HG03575 (cell line): ENCODE results near the gene FBRSL1.

Experiments
- ATAC-seq: cut with Tn5 transposase; IDR thresholded peaks from one replicate; pipeline ENCODE4 v1.9.1; 2021; ENCODE audit not compliant: unreplicated experiment, insufficient number of reproducible peaks, low FRiP score; ENCODE audit errors: extremely low read depth

Gene FBRSL1

DNA sequence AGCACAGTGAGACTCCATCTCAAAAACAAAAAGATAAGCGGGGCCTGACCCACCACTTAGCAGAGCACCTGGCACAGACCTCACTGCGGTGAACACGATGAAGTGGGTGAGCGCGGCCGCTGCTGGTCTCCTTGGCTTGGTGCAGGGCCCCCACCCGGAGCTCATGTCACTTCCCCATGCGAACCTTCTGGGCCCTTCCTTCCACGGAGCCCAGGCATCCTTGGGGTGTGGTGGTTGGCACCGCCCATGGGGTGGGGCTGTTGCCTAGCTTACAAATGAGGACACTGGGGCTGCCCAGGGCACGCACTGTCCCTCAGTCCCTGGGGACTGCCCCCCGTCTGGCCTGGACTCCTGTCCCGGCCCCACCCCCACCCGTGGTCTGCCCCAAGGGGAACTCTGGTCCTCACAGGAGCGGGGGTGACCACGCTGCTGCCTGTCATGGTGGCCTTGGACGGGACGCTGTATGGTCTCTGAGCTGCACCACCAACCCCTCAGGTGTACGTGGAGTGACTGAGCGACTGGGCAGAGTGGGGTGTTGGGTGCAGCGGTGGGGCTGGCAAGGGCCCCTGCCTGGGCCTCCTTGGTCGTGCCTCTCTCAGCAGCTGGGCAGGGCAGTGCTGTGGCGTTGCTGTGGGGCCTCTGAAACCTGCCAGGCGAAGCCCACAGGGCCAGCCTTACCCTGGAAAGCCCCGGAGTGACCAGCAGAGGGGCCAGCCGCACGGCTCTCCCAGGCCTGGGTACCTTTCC is 15.3 kb downstream of the FBRSL1 start:
- no peak for ATAC-seq

DNA sequence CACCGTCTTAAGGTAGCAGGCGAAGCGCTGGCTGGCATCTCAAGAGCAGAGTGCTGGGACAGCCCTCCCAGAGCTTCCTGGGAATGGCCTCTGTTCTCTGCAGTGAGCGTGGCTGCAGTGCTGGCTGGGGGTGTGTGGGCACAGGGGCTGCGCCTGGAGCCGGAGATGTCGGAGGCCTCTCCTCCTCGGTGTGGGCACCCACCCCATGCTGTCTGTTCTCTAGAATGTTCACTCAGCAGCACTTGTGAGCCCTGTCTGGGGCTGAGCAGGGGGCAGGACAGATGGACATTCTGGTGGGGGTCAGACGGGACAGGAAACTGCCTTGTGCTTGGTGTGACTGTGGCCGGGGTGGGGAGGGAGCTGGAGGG is 15.9 kb downstream of the FBRSL1 start:
- no peak for ATAC-seq

DNA sequence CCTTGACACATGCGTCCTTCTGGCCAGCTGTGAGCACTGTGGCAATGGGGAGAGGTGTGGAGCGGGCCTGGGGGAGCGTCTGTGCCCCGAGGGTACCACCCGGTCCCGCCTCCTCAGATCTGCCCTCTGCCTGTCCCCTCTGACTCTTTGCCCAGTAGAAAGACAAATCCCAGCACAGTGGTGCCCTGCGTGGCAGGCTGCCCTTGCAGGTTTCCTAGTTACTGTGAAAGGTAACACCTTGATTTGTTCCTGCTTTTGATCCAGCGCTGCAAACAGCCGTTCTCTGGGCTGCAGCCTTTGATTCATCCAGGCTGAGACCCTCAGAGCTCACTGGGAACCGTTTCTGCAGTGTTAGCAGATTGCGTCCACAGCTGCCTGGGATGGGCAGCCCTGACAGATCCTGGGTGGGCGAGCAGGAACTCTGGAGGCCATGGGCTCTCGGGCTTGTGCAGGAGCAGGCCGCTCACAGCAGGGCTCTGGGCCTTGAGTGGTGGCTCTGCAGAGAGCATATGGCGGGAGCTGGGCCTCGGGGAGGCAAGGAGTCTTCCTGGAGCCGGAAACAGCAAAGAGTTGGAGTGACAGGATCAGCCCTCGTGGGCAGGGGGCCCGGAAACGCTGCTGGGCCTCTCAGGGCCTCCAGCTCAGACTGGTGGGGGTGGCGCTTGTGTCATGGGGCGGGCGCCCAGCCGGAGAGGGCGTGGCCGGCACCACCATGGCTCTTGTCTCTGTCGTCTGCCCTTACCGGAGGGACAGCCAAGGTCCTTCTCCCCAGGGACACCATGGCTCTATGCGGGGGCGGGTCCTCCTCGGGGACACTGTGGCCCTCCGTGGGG is 16.6 kb downstream of the FBRSL1 start:
- ATAC-seq, result no peak

DNA sequence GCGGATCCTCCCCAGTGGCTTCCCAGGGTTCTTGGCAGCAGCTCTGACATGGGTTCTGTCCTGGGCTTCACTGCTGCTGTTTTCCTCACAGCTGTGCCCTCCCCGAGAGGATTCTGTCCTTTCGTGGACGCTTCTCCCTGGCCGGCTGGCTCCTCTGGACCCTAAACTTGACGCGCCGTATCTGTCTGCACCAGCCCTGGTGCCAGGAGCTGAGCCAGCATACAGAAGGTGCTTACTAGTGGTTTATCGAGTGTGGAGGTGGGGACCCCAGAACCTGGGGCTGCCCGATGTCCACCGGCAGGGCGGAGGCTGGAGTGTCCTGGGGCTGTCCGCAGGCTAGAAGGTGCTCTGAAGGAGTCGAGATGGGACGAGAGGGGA is 17.2 kb downstream of the FBRSL1 start:
- ATAC-seq, result no peak

DNA sequence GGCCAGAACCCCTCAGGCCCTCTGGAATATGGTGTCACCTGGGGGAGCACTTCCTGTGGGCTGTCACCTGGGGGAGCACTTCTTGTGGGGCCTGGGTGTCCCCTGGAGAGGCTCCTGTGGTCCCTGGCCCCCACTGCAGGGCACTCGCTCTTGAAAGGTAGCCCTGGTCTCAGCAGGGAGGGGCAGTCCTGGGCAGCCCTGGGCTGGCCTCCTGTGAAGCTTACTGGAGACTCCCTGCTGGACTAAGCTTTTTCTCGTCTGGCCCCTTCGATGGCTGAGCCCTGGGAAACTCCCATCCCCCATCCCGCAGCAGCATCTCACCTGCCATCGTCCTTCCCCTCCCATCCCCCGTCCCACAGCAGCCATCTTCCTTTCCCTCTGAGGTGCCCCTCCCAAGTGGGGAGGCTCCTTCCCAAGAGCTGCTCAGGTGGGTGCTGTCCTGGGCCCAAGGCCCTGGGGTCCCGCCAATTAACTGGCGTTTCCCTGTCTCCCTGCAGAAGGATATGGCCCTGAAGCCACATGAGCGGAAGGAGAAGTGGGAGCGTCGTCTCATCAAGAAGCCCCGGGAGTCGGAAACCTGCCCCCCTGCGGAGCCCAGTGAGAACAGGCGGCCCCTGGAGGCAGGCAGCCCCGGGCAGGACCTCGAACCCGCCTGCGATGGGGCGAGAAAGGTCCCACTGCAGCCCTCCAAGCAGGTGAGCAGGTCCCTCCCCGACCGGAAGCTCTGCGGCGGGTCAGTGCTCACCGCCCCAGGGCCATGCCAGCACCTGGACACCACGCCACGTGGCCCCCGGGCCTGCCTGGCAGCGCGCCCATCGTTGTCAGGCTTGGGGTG is 17.9 kb downstream of the FBRSL1 start:
- ATAC-seq, result no peak

DNA sequence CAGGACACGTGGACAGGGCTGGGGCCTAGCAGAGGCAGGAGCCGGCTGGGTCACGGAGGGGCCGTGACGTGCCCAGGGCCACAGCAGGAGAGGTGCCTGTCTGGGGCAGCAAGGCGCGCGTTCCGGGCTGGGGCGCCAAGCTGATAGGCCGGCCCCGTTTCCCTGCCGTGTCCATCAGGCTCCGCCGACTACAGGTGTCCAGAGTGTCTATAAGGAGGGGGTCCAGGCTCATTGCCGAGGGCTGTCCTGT is 18.5 kb downstream of the FBRSL1 start:
- no peak for ATAC-seq

DNA sequence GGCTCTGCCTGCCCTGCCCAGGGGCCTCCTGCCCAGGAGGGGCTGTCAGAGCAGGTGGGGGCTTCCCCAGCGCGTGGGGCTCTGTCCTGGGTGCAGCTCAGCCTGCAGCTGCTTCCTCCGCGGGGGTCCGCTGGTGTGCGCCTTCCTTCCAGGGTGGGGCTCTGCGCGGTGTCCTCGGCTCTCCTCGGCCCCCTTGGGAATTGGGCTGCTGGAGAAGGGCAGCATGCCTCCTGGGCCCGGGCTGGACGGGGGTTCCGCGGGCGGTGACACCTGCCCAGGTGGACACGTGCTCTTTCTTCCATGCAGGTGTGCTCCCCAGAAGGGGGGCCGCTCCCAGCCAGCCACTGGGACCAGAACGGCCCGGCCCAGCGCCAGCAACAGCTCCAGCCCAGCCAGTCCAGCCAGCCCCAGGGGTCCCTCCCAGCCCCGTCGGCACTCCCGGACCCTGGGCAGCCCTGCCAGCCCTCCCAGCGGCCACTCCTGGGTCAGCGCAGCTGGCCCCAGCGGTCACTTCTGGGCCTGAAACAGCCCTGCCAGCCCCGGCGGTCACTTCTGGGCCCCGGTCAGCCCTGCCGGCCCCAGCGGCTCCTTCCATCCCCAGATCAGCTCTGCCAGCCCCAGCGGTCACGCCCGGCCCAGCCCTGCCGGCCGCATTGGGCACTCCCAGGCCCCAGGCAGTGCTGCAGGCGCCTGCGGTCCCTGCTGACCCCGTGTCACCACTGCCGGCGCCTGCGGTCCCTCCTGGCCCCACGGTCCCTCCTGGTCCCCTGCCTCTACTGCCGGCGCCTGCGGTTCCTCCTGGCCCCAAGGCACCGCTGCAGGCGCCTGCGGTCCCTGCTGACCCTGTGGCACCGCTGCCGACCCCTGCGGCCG is 19.1 kb downstream of the FBRSL1 start:
- ATAC-seq, result no peak

DNA sequence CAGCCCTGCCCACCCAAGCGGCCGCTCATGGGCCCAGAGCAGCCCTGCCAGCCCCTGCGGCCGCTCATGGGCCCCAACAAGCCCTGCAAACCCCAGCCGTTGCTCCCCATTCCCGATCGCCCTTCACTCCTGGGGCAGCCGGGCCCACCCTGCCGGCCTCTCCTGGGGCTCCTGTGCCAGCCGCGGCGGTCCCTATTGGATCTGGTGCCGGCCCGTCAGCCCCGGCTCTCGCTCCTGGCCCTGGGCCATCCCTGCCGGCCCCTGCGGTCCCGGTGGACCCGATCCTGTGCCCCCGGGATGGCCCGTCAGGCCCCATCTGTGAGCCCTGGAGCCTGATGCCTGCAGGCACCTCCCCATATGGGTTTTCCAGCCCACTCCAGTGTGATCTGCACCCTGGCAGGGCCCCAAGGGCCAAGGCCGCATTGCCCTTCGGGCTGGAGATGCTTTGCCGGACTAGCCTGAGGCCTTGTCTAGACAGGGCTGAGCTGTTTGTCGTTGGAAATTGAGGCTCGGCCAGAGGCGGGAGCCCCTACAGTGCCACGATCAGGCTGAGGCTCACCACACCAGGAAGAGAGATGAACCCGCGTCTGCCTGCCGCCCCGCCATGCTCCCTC is 20.3 kb downstream of the FBRSL1 start:
- no peak for ATAC-seq

DNA sequence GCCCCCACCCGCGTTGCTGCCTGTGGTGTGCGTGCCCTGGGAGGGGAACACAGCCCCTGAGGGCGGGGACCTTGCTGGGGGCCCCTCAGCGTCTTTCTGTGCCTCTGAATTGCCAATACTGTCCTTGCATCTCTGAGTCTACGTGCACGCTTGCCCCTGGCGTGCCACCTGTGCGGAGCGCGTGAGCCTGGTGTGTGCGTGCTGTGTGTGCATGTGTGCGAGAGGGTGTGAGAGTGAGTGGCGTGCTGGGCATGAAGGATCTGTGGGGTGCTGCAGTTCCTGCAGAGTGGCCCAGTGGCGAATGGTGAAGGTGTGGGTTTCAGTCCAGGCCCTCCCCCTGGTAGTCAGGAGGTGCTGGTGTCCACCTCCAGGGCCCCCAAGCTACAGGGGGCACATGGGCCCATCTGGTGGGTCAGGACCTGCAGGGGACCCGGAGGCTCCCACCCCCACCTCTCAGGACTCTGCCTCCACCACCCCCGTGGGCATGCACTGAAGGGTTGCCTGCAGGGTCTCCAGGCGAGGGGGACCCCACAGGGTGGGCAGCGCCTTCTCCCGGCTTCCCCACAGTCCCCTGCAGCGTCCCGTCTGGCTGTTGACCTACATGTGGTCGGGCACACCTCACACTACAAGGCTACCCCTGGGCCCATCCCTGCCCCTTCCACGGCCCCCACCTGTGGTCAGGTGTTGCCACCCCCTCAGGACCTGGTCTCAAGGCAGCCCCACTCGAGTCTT is 21.0 kb downstream of the FBRSL1 start:
- ATAC-seq, result no peak

DNA sequence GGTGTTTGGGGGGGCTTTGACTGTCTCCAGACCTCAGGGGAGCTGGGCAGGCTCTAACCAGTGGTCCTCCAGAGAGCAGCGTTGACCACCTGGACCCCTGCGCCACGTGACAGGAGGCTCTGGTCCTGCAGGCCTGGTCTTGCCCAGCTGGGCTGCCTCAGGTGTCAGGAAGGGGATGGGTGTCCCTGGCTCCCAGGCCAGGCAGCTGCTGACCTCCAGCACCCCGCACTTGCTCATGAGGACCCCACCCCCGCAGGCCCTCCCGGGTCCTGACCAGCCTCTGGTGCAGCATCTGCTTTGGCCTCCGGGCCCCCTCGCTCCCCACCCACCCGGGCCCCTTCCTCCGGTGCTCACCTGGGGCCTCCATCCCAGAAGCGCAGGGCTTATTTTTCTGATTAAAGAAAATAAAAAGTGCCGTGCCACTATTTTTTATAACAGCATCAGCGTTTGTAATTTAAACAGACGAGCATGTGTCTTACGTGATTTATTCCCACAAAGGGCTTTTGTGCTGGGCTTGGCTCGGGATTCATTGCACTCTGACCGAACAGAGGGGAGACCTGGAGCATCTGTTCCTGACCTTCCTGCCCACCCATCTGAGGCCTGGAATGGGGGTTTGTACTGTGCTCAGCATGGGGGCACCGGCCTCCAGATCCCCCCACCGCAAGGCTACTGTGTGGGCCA is 21.7 kb downstream of the FBRSL1 start:
- no peak for ATAC-seq

DNA sequence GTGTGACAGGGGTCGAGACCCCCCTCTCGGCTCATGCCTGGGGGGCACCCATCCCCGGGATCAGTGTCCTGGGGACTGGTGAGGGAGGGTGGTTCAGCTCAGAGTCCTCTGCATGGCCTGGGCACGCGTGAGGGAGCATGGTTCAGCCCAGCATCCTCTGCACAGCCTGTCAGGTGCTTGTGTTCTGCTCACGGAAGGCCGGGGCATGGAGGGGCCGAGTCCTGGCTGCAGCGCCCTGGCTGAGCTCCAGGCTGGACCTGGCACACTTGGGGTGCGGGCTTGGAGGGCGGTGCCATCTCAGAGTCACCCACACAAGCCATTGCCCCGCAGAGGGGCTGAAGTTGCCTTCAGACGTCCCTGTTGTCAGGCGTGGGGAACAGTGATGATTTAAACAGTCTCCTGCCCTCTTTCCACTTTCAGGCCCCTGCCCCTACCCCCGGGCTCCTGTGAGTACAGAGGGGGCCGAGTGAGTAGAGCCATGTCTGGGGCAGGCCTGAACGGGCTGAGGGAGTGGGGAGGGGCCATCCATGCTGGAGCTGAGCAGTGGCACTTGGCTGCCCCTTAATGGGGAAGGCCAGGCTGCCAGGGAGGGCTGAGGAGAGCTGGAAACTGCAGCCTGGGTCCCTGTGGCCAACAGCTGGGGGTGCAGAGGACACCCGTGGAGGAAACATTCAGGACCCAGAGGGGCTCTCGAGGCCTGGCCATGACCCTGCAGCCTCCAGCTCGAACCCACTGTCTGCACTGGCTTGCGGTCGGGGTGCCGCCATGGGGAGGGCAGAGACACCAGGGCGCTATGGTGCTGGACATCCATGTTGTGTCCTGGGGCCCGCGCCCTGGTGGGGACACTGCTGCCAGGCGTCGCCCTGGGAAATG is 22.5 kb downstream of the FBRSL1 start:
- ATAC-seq, result no peak

DNA sequence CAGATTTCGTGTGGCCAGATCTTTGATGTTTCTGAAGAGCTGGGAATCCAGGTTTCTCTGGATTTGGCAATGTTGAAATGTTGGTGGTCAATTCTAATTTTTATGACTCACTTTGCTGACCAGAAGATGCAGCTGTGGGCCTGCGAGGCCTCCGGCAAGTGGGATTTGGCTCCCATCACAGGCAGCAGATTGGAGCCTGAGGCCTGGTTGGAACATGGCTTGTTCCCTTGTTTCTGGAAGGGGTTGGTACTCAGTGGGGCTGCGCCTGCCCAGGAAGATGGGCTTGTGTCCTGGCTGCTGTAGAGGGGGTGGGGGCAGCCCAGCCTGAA is 23.1 kb downstream of the FBRSL1 start:
- no peak for ATAC-seq

DNA sequence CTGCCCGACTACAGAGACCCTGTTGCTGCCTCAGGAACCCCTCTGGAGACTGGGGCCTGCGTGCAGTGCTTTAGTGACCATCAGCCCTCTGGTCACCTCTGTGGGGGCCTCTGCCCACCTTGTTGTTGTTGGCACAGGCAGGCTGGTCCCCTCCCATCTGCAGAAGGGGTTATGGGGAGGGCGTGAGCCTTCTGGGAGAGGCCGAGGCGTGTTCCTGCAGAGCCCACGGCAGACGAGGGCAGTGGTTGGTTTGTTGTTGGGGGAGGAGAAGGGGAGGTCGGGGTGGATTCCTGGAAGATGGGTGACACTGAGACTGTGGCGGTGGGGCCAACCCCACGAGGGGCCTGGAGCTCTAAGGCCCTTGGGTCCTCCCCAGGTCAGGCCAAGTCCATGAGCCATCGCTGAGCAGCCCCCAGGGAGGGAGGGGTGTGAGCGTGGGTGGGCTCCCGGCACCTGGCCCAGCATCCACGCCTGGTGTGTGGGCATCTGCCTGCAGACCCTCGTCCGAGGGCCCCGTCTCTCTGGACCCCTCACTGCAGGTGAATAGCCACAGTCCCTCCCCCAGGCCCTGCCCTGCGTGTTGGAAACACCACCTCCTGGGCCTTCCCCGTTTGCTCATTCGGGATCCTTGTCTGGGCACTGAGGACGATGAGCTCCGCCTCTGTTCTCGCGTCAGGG is 23.6 kb downstream of the FBRSL1 start:
- ATAC-seq, result no peak

DNA sequence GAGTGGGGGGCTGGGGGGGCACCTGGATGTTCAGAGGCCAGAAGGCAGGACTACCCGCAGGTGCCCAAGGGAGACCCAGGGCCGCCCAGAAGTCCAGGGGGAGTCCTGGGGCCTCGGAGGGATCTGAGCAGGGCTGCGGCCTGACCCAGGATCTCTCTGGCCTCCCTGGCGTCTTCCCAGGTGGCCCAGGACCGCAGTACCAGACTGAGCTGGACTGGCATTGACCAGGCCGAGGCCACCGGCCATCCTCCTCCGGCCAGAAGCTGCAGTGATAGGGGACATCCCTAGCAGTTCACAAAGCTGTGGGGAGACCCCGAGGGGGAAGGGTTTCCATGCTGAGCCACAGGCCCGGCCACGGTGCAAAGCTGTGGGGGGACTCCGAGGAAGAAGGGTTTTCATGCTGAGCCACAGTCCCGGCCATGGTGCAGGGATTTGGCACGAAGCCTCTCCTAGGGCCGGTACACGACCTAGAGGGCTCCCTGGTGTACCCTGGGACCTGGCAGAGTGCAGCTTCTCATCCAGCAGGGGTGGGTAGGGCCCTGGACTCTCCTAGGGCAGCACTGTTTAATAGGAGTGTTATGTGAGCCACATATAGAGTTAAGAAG is 24.4 kb downstream of the FBRSL1 start:
- no peak for ATAC-seq

DNA sequence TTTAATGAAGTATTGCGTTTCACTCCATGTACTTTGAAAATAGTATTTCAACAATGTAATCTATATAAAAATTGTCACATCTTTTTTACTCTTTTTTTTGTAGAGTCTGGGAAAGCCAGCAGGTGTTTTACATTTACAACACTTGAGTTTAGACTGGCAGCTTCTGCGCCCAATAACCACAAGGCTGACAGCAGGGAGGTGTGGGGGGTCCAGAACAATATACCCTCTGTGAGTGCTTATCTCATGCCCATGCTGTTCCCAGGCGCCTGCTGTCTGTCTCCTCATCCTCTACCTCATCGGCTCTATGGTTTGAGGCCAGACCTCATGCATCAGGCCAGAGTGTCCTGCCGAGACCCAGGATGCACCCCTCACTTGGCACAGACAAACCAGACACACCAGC is 24.9 kb downstream of the FBRSL1 start:
- ATAC-seq, result no peak
